Femur (tissue), 1 donor: Measurements from ENCODE around the gene CROCC2.
A peak's percentile ranks its signal among the peaks of the same experiment; 100 is the strongest.

Experiments
- DNase-seq: peaks from one replicate; pipeline ENCODE4 v3.0.0-alpha.2; 2017

CROCC2 gene

DNA sequence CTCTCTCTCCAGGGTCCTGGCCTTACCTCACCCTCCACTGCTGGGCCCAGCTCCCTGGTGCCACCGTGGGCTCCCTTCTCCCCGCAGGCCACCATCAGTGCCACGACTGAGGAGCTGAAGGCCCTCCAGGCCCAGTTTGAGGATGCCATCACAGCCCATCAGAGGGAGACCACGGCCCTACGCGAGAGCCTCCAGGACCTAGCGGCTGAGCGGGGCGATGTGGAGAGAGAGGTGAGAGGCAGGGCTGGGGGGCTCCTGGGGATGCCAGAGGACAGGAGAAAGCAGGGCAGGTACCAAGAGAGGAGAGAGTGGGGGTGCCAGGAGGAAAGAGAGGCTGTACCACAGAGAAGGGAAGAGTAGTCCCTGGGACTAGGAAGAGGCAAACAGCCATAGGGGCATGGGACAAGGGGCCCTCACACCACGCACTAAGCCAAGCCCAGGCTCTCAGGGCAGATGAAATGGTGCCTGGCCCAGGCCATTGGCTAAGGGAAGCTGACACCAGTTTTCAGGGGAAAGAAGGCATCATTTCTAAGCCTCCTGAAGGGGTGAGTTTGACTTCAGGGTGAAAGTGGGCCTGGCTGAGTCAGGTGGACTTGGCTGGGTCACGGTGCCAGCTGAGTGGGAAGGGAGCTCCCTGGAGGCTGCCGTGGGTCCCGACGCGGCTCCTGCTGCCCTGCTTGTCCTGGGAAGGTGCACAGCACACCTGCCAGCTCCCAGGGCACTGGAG lies 53.2 kb downstream of the CROCC2 start:
- peak; percentile 16 for DNase-seq

- no peak for DNase-seq
Observed at GRCh38 chr2:240959941-240960308, 53.8 kb downstream of the CROCC2 start.

GRCh38 chr2:240960309-240960970 lies 54.3 kb downstream of the CROCC2 start:
- DNase-seq = peak; percentile 73

DNA sequence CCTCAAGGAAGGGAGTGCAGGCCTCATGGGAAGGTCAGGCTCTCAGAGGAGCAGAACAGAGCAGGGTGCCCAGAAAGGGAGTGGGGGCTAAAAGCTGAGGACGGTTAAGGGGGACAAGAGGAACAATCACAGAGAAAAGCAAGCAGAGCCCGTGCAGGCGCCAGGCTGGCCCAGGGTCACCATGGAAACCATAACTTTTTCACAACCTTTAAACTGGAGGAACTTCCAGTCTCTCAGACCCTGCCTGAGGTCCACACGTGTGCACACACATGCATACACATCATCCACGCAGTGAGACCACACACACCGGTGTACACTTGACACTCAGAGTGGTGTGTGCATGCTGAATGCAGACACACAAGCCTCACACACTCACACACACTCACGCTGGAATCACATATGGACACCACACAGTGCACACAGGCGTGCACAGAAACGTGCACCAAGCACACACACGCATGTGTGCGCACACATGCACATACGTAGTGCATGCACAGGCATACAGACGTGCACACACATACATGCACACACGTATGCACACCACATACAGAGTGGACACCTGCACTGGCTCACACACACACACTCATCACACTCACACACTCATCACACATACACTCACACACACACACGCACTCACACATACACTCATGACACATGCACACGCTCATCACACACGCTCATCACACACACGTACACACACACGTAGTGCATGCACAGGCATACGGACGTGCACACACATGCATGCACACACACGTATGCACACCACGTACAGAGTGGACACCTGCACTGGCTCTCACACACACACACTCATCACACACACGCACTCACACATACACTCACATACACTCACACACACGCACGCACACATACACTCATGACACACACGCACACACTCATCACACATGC lies 55.1 kb downstream of the CROCC2 start:
- peak; percentile 48 for DNase-seq

DNA sequence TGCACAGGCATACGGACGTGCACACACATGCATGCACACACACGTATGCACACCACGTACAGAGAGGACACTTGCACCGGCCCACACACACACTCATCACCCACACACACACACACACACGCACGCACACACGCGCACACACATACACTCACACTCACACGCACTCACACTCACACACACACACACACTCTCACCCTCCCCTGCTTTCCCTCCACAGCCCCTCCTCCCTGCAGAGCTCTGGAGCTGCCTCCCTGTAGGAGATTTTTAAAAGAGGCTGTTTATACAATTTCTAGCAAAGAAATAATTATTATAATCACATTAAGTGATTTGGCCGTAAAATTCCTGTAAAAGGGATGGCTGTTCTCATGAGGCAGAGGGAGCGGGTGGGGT lies 55.8 kb downstream of the CROCC2 start:
- DNase-seq = peak; percentile 29

GRCh38 chr2:240962300-240963064 lies 56.3 kb downstream of the CROCC2 start:
- DNase-seq = peak; percentile 76

DNA sequence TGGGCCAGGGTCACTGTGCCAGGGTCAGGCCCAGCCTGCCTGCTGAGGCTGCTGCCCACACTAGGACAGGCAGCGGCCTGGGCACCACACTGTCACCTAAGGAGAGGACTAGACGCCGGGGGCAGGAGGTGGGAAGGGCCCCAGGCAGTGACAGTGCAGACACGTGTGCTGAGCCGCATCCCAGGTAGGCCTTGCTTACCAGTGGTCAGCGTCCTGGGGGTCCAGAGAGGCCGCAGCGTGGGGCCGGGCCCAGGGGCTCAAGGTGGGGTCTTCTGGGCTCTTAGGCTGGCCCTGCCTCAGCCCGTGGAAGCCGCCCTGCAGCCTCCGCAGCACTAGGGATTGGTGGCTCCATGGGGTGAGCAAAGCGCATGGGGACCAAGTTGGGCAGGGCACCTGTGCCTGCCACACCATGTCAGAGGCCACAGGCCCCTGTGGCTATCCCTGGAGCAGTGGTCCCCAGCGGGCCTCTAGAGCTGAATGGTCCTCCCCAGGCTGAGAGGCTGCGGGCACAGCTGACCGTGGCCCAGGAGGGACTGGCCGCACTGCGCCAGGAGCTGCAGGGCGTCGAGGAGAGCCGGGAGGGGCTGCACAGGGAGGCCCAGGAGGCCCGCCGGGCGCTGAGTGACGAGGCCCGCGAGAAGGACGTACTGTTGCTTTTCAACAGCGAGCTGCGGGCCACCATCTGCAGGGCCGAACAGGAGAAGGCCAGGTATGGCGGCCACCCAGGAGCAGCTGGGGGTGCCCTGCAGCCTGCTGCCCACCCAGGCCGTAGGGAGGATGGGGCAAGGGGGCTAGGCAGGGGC lies 57.1 kb downstream of the CROCC2 start:
- DNase-seq = peak; percentile 12

DNA sequence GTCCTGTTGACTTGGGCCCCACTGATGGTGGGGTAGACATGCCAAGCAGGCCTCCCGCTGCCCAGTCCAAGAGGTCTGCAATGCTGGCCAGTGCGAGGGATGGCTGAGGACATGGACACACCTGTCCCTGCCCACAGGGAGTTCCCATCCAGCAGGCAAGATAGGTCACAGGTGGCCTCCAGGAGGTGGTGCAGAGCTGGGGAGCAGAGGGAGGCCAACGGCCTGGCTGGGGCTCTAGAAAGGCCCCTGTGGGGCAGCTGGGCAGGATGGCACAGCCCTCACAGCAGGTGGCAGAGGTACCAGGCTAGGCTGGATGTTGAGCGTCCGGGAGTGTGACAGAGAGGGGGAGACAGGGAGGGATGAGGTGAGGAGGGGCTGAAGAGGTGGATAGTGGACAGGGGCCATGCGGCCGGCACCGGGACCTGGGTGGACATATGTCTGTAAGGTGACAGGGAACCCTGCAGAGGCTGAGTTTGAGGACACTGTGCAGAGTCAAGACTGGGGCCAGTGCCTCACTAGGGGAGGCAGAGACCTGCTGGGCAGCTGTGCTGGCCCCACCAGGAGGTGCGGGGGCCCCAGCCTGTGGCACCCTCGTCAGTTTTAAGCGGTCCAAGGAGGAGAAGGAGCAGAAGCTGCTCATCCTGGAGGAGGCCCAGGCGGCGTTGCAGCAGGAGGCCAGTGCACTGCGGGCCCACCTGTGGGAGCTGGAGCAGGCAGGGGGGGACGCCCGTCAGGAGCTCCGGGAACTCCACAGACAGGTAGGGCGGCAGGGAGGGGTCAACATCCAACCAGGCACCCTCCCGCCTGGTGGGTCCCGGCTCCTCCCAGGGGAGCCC lies 58.0 kb downstream of the CROCC2 start:
- peak; percentile 11 for DNase-seq

- peak; percentile 12 for DNase-seq
Observed at GRCh38 chr2:240964704-240965295, 58.7 kb downstream of the CROCC2 start.

- DNase-seq = peak; percentile 22
Observed at GRCh38 chr2:240965296-240965904, 59.3 kb downstream of the CROCC2 start.

DNA sequence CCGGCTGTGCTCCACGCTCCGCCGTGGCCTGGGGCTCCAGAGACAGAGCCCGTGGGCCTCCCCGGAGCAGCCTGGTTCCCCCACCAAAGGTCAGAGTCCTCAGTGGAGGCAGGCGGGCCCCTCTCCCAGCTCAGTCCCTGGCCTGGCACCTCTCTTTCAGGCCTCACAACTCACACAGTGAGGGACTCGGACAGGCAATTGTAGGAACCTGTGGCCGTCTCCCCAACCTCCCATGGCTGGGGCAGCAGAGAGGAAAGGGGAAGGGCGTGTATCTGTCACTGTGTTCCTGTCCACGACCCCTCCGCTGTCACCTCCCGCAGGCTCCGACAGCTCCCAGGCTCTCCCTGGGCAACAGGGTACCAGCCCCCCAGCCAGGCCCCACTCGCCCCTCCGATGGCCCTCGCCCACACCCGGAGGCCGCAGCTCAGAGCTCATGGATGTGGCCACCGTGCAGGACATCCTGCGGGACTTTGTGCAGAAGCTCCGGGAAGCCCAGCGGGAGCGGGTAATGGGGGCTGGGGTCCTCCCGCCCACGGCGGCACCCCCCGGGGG lies 59.8 kb downstream of the CROCC2 start:
- peak; percentile 11 for DNase-seq

DNA sequence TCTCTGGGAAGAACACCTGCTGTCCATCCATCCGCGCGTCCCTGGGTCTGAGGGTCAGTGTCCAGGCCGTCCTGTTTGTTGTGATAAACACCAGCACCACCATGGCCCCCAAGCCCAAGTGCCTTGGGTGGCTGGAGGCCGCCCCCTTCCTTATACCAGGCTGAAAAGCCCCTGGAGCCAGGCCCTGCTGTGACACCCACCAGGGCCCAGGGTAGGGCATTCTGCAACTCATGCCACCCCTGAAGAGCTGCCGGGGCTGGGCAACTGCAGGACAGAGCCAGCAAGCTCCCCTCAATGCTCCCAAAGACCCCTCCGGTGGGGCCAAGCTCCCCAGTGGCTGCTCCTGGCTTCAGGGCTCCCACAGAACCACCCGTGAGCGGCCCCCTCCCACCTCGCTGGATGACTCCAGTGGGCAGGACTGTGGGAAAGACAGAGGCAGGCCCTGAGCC lies 60.3 kb downstream of the CROCC2 start:
- DNase-seq = peak; percentile 10

DNA sequence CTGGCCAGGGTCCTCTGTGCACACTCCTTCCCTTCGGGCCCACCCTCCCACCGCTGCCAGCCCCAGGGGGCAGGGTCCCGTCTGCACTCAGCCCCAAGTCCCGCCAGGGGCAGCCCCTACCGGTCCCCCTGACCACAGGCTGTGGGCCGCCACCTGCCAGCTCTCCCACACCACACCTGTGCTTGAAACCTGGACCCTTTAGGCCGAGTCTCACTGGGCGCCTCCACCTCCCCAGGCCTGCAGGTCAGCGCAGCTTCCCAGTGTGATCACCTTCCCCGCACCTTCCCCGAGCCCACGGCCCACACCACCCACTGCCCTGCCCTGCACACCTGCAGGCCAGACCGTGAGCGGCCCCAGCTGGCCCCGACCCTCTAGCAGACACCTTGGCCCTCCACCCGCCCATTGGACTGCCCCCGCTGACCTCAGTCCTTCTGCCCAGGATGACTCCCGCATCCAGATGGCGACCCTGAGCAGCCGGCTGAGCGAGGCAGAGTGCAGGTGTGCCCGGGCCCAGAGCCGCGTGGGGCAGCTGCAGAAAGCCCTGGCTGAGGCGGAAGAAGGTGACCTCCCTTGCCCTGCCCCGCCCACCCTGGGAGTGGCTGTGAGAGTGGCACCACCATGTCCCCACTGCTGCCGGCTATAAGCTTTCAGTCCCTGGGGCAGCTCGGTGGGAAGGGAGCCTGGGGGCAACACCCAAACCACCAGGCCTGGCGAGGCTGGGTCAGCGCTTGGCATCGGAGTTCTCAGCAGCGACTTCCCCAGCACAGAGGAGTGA lies 61.0 kb downstream of the CROCC2 start:
- DNase-seq = peak; percentile 19

DNA sequence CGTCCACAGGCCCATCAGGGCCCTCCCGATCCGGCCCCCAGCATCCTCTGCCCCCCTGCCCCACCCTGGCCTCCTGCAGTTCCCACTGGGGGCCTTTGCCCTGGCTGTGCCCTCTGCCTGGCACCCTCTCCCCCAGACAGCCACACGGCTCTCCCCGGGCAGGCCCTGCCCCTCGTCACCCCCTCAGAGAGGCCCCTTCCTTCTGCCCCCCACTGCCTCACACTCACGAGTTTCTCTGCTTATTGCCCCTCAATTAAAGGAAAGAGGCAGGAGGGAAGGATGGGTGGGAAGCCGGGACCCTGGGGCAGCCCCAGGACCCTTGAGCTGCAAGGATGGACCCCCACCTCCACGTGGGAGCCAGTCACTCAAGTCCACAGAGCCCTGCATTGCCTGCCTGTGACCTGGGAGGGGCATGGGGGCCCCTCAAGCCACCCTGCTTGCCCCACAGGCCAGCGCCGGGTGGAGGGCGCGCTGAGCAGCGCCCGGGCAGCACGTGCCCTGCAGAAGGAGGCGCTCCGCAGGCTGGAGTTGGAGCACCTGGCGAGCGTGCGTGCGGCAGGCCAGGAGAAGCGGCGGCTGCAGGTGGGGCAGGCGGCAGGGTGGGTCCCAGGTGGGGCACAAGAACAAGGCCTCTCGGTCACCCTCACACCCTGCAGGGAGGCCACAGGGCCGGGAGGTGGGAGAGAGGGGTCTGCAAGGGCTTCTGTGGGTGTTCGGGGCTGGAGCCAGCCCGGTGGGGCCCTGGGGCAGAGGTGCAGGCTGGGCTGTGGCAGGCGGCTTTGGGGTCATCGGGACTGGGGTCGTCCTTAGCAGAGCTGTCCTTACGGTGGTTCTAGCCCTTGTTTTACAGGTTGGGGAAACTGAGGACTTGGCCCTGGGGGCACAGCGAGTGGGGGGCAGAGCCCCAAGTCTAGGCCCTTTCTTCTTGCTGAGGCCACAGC lies 61.8 kb downstream of the CROCC2 start:
- DNase-seq = no peak

DNA sequence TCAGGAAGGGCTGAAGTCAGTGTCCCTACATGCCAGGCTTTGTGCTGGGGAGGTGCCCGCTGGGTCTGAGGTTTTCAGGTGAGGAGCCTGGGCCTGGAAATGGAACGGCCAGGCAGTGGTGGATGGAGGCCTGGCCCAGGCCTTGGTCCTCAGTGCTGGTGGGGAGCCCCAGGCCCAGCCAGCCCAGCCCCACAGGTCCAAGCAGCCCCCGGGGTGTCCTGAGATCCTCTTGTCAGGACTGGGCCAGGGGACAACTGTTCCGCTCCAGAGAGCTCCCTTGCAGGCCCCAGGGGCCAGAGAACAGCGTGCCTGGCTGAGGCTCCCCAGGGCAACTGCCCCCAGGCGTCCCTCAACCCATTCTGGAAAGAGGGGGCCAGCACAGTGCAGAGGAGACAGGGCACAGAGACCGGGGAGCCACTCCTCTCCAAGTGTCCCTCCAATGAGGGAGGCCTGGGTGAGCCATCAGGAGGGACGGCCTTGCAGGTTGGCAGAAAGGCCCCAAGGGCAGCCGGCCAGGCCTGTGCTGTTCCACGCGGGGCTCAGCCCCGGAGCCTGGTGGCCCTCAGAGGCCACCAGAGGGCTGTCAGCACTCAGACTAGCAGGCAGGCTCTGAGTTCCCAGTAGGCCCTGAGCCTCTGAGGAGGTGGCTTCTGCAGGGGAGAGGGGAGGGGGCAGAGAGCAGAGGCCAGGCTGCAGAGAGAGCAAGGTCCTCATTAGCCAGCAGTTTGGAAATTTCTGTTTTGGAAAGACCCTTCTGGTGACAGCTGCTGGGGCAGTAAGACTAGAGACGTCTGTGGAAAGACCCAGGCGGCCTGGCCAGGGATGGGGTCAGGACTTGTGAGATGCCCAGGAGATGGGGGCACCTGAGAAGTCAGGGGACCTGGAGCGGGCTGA lies 62.8 kb downstream of the CROCC2 start:
- no peak for DNase-seq

- no peak for DNase-seq
Observed at GRCh38 chr2:240970104-240970503, 64.0 kb downstream of the CROCC2 start.

- DNase-seq = no peak
Observed at GRCh38 chr2:240970816-240971215, 64.7 kb downstream of the CROCC2 start.
